Mesenteric fat pad (tissue), 1 donor: ENCODE results near the gene DENND6B. TPM values are rescaled to one million over a fixed set of nuclear protein-coding genes. Genes with fewer than 3 reads are reported as not detected.

Experiments
- DNase-seq: peaks from one replicate; pipeline ENCODE4 v3.0.0-alpha.2; 2020; ENCODE audit warnings: low spot score
- total RNA-seq: library from RNA; stranded (reverse); fragmentation: NEBNext Ultra II Directional; extraction: Animal tissue kit (Norgen Biotek cat#: 25700); gene quantifications from one replicate; pipeline ENCODE4 v1.2.1, GENCODE V29; 2021
- donor health status: DM: yes; HTN: yes; CAD: no.

The DENND6B gene
- total RNA-seq, 1 donor from 2014 or later, result 2.2 TPM

GRCh38 chr22:50260434-50260800 lies 66.4 kb downstream of the DENND6B start:
- DNase-seq, result no peak

GRCh38 chr22:50259302-50259701 lies 67.5 kb downstream of the DENND6B start:
- no peak for DNase-seq

Other genes starting within 250 kb of the DENND6B start
- gene MLC1, start 241.6 kb downstream of the DENND6B start, total RNA-seq, result 0.26 TPM
- gene MOV10L1, start 237.0 kb downstream of the DENND6B start, total RNA-seq, result 0.87 TPM
- gene PANX2, start 156.3 kb downstream of the DENND6B start, total RNA-seq, result 1.9 TPM
- 42.3 TPM for gene TRABD, start 141.1 kb downstream of the DENND6B start, total RNA-seq
- 23.8 TPM for gene SELENOO, start 126.0 kb downstream of the DENND6B start, total RNA-seq
- 27.6 TPM for gene TUBGCP6, start 82.0 kb downstream of the DENND6B start, total RNA-seq
- gene HDAC10, start 75.7 kb downstream of the DENND6B start, total RNA-seq, result 24.4 TPM
- 20.0 TPM for gene MAPK12, start 65.3 kb downstream of the DENND6B start, total RNA-seq
- 24.2 TPM for gene MAPK11, start 56.6 kb downstream of the DENND6B start, total RNA-seq
- gene PLXNB2, start 19.4 kb downstream of the DENND6B start, total RNA-seq, result 108 TPM
- 45.3 TPM for gene PPP6R2, start 16.3 kb upstream of the DENND6B start, total RNA-seq
- 74.3 TPM for gene SBF1, start 148.0 kb upstream of the DENND6B start, total RNA-seq
- gene ADM2, start 154.5 kb upstream of the DENND6B start, total RNA-seq, result 0.42 TPM
- gene MIOX, start 159.8 kb upstream of the DENND6B start, total RNA-seq, result not detected
- 57.1 TPM for gene LMF2, start 180.7 kb upstream of the DENND6B start, total RNA-seq
- gene NCAPH2, start 181.2 kb upstream of the DENND6B start, total RNA-seq, result 25.0 TPM
- 9.6 TPM for gene SCO2, start 198.6 kb upstream of the DENND6B start, total RNA-seq
- gene TYMP, start 203.0 kb upstream of the DENND6B start, total RNA-seq, result 165 TPM
- 0.10 TPM for gene KLHDC7B, start 218.9 kb upstream of the DENND6B start, total RNA-seq
- gene SYCE3, start 235.9 kb upstream of the DENND6B start, total RNA-seq, result not detected